ENCODE measurements around the gene CAMK1D.

Gene CAMK1D

GRCh38 chr10:12499076-12499986, 150.0 kb downstream of the CAMK1D start:
- no peak for DNase-seq (ENCODE audit: low read depth)

GRCh38 chr10:12500381-12501303, 151.3 kb downstream of the CAMK1D start:
- no peak for DNase-seq (ENCODE audit: low read depth)

- no peak for DNase-seq (ENCODE audit: low read depth)
Observed at GRCh38 chr10:12501324-12501723, 152.0 kb downstream of the CAMK1D start.

- no peak for DNase-seq (ENCODE audit: low read depth)
Observed at GRCh38 chr10:12501841-12502525, 152.6 kb downstream of the CAMK1D start.

- DNase-seq (ENCODE audit: low read depth): no peak
Observed at GRCh38 chr10:12502526-12503274, 153.4 kb downstream of the CAMK1D start.

- no peak for DNase-seq (ENCODE audit: low read depth)
Observed at GRCh38 chr10:12503311-12503710, 154.0 kb downstream of the CAMK1D start.

GRCh38 chr10:12504176-12504575, 154.8 kb downstream of the CAMK1D start:
- DNase-seq (ENCODE audit: low read depth): no peak

- no peak for DNase-seq (ENCODE audit: low read depth)
Observed at GRCh38 chr10:12504628-12505027, 155.3 kb downstream of the CAMK1D start.

GRCh38 chr10:12505683-12506082, 156.3 kb downstream of the CAMK1D start:
- no peak for DNase-seq (ENCODE audit: low read depth)

- DNase-seq (ENCODE audit: low read depth): no peak
Observed at GRCh38 chr10:12507165-12507850, 158.0 kb downstream of the CAMK1D start.

GRCh38 chr10:12508165-12508564, 158.8 kb downstream of the CAMK1D start:
- no peak for DNase-seq (ENCODE audit: low read depth)

- no peak for DNase-seq (ENCODE audit: low read depth)
Observed at GRCh38 chr10:12509016-12509793, 159.9 kb downstream of the CAMK1D start.

- no peak for DNase-seq (ENCODE audit: low read depth)
Observed at GRCh38 chr10:12509794-12510100, 160.4 kb downstream of the CAMK1D start.

- no peak for DNase-seq (ENCODE audit: low read depth)
Observed at GRCh38 chr10:12510501-12510941, 161.2 kb downstream of the CAMK1D start.

GRCh38 chr10:12510984-12511383, 161.6 kb downstream of the CAMK1D start:
- no peak for DNase-seq (ENCODE audit: low read depth)

- no peak for DNase-seq (ENCODE audit: low read depth)
Observed at GRCh38 chr10:12511651-12512050, 162.3 kb downstream of the CAMK1D start.

- DNase-seq (ENCODE audit: low read depth): no peak
Observed at GRCh38 chr10:12512332-12513002, 163.1 kb downstream of the CAMK1D start.

- DNase-seq (ENCODE audit: low read depth): no peak
Observed at GRCh38 chr10:12513003-12513365, 163.6 kb downstream of the CAMK1D start.

- no peak for DNase-seq (ENCODE audit: low read depth)
Observed at GRCh38 chr10:12513775-12514673, 164.7 kb downstream of the CAMK1D start.

All from EH (cell line).